Activated T-cell treated with anti-CD3 and anti-CD28 coated beads for 48 hours (primary cell): ENCODE data around the gene DCUN1D2.
A peak's percentile ranks its signal among the peaks of the same experiment; 100 is the strongest.
"Not testable (repeated sequence)": the region's sequence is repeated elsewhere in the genome, so short reads cannot be mapped to it uniquely, and the experiment has no call there.

Experiments
- DNase-seq: peaks from one replicate; pipeline ENCODE4 v3.0.0-alpha.2; 2020; ENCODE audit warnings: low read depth

Gene DCUN1D2

DNA sequence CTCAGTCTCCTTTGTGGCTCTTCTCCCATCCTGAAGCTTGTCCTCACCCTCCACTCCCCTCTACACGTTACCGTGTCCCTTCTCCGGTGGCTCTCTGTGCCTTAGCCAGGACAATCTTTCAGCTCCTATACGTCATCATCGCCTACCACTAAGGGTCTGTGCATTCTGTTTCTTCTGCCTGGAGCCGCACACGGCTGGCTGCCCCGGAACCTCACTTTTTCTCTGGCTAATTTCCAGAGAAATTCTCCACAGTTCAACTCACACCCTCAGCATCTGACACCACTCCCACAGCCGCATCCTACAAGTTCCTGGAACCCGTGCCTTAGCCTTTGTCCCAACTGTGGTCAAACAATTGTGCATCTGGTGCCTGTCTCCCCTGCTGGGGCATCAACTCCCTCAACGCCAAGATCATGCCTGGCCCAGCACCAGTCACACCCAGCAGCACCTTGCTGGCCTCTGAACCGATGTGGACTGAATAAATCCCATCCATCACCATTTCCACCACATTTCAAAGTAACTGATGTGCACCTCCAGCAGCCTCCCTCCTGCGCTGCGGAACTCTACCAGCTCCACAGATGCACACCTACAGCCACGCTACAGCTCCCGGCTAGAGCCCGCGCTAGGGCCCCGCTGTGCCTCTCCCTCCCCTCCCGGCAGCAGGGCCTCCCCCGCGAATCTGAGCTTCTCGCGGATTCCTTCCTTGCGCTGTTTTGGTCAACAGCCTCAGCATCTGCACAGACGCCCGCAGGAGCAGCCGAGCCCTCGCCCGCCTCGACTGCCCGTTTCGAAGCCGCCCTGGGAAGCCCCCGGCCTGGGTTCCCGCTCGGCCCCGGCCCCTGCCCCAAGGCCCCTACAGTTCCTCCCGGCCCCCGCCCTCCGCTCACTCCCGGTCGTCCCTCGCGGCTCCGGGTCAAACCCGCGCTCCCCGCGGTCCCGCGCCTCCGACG is 689 bp downstream of the DCUN1D2 start:
- DNase-seq, result peak; percentile 39

GRCh38 chr13:113489171-113489548 is 1.4 kb downstream of the DCUN1D2 start:
- DNase-seq, result no peak

GRCh38 chr13:113488283-113488682 is 2.2 kb downstream of the DCUN1D2 start:
- DNase-seq, result no peak

GRCh38 chr13:113486698-113487097 is 3.8 kb downstream of the DCUN1D2 start:
- DNase-seq, result no peak

GRCh38 chr13:113485545-113485944 is 5.0 kb downstream of the DCUN1D2 start:
- no peak for DNase-seq

DNA sequence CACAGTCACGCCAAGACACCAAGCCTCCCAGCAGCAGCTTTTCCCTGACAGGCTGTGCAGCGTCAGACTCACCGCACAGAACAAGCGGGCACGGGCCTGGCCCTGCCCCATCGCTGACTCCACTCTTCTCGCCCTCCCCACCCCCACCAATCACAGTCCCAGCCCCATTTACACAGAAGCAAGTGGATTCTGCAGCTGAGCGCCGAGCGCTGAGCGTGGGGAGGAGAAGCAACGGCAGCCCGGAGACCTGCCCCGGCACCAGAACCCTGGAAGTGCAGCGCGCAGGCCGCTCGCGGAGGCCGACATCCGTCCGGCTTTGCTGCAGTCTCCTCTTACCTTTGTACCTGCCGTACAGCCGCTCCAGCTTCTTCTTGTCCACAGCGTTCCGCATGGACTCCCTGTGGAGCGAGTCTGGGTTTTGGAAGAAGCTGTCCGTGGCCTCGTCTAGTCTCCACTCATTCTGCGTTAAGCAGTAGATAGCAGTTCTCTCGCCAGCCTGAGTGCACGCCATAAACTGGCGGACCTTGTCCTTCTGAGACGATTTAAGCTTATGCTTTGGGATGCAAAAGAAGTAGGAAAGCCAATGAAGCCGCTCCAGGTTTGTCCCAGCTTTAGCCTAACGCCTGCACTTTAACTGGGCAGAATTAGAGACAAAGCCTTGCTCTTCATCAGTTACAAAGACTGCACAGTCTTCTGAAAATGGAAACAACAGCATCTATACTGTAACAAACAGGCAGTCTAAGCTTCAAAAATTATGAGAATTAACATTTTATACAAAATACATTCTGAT is 6.8 kb downstream of the DCUN1D2 start:
- DNase-seq, result no peak

- DNase-seq, result no peak
Measured at GRCh38 chr13:113483081-113483480, 7.4 kb downstream of the DCUN1D2 start.

GRCh38 chr13:113479179-113479578 is 11.3 kb downstream of the DCUN1D2 start:
- DNase-seq, result no peak

GRCh38 chr13:113477724-113478123 is 12.8 kb downstream of the DCUN1D2 start:
- no peak for DNase-seq

DNA sequence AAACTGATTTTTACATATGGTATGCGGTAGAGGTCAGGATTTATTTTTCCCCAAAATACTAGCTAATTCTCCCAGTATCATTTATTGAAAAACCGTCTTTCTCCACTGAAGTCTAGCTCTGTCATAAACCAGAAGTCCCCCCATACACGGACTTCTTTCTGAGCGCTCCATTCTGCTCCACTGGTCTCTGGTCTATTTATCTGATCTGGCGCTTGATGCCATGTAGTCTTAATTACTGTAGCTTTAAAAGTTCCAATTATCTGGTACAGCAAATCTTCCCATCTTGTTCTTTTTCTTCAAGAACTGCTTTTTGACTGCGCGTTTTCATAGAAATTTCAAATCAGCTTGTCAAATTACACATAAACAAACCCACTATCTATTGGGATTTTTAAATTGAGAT is 13.7 kb downstream of the DCUN1D2 start:
- DNase-seq, result no peak

DNA sequence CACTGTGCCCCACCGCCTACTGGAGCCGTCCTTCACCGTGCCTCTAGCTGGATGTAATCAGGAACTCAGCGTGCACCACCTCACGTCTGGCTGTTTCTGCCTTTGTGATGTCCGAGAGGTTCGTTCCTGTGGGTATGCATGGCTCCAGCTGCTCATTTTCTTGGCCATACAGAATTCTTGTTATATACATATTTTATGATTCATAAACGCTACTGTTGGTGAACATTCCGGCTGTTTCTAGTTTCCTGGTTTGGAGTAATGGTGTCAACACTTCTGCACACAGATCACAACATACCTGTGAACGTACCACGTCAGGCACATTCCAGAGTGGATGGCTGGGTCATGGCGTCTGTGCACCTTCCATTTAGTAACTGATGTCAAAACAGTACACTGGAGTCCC is 14.6 kb downstream of the DCUN1D2 start:
- no peak for DNase-seq

- DNase-seq, result no peak
Measured at GRCh38 chr13:113475280-113475679, 15.2 kb downstream of the DCUN1D2 start.

DNA sequence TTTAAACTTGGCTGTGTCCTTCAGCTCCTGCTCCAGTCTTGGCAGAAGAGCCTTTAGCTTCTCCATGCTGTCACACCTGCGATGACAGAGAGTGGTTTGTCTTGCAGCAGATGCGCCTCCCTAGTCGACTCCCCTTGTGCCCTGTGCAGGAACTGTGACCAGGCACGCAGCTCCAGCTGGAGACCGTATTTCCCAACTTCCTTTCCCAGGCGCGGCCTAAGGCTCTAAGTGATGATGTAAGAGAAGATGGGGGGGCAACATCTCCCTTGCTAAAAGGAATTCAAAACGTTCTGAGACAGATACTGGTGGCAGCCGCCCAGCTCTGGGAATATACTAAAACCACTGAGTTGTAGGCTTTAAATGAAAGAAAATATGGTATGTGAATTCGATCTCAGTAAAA is 16.3 kb downstream of the DCUN1D2 start:
- DNase-seq, result no peak

DNA sequence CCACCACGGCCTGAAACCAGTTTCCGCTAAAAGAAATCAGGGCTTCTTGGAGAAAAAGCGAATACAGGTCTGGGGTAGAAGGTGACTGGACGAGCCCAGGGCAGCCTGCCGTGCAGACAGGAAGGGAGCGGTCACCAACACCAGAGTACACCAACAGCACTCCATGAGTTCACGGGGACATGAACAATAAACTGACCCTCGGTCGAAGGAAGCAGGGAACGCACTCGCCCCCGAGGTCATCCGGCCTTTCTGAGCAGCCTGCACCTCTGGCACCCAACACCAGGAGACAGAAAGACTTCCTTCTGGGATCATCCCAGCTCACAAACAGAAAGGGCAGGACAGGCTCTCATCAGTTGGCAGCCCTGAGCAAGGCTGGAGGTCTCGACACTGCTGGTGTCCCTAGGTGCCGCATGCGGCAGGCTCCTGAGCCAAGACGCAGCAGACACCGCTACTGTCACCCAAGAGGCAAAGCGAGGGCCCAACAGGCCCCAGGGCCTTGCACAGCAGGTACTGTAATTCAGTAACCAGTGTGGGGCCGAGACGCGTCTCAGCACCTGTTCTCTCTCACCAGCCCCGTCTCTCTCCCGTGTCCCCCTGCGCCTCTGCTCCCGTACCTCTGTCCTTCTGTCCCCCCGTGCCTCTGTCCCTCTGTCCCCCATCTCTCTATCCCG is 18.0 kb downstream of the DCUN1D2 start:
- DNase-seq, result no peak

DNA sequence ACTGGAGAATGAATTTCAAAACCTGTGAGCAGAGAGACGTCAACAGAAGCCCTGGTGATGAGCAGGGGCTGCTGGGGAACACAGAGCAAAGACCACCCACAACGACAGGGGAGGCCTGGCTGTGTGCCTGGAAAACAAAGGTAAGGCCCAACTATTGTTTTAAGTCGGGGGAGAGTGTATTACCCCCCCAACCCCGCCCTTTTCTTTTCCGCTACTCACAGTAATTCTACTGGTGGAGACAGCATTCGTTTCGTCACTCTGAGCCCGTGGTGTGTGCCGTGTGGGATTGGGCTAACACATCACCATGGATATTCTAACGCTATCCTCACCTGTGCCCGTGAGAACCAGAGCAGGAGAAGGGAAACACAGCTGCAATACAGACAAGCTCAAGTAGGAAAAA is 18.7 kb downstream of the DCUN1D2 start:
- no peak for DNase-seq

DNA sequence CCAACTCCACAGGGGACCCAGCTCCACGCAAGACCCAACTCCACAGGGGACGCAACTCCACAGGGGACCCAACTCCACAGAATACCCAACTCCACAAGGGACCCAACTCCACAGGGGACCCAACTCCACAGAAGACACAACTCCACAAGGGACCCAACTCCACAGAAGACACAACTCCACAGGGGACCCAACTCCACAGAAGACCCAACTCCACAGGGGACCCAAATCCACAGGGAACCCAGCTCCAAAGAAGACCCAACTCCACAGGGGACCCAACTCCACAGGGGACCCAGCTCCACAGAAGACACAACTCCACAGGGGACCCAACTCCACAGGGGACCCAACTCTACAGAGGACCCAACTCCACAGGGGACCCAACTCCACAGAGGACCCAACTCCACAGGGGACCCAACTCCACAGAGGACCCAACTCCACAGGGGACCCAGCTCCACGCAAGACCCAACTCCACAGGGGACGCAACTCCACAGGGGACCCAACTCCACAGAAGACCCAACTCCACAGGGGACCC is 19.8 kb downstream of the DCUN1D2 start:
- DNase-seq, result not testable (repeated sequence)

DNA sequence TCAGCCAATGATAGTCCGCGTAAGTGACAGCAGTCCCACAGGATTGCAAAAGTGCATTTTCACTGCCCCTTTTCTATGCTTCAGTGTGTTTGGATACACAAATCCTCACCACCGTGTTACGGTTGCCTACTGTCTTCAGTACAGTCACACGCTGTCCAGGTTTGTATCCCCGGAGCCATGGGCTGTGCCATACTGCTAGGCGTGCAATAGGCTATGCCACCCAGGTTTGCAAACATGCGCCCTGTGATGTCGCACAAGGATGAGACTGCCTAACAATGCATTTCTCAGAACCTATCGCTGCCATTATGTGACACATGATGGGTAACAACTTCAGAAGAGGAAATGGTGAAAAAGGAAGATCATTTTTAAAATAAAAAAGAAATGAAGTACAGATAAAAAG is 20.4 kb downstream of the DCUN1D2 start:
- DNase-seq, result no peak

GRCh38 chr13:113469582-113469981 is 20.9 kb downstream of the DCUN1D2 start:
- no peak for DNase-seq

- DNase-seq, result no peak
Measured at GRCh38 chr13:113468472-113469201, 21.9 kb downstream of the DCUN1D2 start.

DNA sequence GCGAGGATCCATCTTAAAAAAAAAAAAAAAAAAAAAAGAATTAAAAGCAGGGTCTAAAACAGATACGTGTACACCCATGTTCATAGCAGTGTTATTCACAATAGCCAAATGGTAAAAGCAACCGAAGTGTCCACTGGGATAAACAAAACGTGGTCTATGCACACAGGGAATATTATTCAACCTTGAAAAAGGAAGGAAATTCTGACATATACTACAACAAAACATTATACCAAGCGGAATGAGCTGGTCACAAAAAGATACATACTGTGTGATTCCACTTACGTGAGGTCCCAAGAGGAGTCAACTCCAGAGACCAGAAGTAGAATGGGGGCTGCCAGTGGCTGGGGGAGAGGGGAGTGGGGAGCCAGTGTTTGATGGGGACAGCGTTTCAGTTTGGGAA is 22.5 kb downstream of the DCUN1D2 start:
- no peak for DNase-seq

- no peak for DNase-seq
Measured at GRCh38 chr13:113466383-113466782, 24.1 kb downstream of the DCUN1D2 start.

- no peak for DNase-seq
Measured at GRCh38 chr13:113465300-113465699, 25.2 kb downstream of the DCUN1D2 start.
